Measurements from ENCODE around the gene STH.
A peak's percentile ranks its signal among the peaks of the same experiment; 100 is the strongest.
"Not testable (repeated sequence)": the region's sequence is repeated elsewhere in the genome, so short reads cannot be mapped to it uniquely, and the experiment has no call there.

Gene STH

GRCh38 chr17:45987706-45988105 lies 11.3 kb upstream of the STH start:
- DNase-seq: no peak

- DNase-seq: no peak
Observed at GRCh38 chr17:45989759-45990158, 9.3 kb upstream of the STH start.

DNA sequence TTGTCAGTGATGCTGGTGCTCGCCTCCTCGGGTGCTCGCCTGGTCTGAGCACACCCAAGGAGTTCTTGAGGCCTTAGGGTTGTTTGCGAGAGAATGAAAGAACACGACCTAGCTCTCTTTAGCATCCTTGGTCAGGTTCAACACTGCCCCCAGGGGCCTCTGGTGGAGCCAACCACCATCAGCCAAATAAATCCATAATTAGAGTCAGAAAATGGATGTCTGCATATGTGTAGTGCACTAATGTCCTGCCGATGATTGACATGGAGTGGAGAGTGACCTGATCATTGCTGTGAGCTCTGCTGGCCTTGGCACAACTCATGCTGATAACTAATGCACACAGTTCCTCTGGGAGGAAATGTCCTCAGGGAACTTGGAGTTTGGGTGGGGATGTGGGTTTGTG lies 8.2 kb upstream of the STH start:
- DNase-seq: no peak

GRCh38 chr17:45991341-45991740 lies 7.7 kb upstream of the STH start:
- DNase-seq: no peak

- no peak for DNase-seq
Observed at GRCh38 chr17:45992175-45992574, 6.9 kb upstream of the STH start.

- DNase-seq: no peak
Observed at GRCh38 chr17:45992904-45993303, 6.1 kb upstream of the STH start.

DNA sequence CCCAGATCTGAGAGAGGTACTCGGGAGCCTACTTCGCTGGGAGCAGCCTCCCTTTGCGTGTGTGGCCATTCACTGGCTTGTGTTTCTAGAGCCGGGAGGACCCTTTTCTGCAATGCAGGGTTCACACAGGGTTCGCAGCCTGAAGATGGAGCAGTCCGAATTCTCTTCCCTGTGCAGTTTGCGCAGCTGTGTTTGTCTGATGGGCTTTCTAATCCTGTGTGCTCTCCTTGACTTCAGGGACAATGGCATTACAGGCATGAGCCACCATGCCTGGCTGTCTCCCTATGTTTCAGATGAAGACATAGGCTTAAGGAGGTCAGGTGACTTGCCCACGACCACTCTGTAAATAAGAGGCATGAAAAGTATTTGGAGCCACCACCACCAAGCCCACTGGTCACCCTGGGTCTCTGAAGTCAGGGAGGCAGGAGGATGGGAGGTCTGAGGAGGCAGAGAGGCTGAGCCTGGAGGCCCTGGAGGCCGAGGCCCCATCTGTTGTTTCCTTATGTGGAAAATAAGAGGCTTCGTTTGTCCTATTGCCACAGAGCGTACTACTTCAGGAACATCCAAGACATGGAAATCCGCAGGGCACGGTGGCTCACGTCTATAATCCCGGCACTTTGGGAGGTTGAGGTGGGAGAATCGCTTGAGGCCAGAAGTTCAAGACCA lies 5.0 kb upstream of the STH start:
- DNase-seq: no peak

GRCh38 chr17:45994987-45995386 lies 4.1 kb upstream of the STH start:
- no peak for DNase-seq

DNA sequence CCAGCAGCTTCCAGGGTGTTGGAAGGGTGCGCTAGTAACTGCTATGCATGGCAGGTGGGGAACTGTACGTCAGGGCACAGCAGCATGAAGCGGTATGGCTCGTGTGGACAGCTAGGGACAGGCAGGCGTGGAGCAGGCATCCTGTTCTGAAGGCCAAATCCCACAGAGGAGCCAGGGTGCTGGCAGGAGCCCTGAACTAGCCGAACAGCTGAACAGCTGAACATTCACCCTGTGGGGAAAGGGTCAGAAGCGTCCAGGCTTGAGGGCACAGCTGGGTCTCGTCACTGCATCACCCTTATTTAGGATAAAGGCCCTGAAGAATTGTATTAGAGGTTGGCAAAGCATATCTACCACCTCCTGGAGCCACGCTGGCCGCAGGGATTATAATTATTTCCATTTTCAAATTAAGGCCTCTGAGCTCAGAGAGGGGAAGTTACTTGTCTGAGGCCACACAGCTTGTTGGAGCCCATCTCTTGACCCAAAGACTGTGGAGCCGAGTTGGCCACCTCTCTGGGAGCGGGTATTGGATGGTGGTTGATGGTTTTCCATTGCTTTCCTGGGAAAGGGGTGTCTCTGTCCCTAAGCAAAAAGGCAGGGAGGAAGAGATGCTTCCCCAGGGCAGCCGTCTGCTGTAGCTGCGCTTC lies 3.3 kb upstream of the STH start:
- DNase-seq: no peak

DNA sequence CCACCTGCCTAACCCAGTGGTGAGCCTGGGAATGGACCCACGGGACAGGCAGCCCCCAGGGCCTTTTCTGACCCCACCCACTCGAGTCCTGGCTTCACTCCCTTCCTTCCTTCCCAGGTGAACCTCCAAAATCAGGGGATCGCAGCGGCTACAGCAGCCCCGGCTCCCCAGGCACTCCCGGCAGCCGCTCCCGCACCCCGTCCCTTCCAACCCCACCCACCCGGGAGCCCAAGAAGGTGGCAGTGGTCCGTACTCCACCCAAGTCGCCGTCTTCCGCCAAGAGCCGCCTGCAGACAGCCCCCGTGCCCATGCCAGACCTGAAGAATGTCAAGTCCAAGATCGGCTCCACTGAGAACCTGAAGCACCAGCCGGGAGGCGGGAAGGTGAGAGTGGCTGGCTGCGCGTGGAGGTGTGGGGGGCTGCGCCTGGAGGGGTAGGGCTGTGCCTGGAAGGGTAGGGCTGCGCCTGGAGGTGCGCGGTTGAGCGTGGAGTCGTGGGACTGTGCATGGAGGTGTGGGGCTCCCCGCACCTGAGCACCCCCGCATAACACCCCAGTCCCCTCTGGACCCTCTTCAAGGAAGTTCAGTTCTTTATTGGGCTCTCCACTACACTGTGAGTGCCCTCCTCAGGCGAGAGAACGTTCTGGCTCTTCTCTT lies 2.6 kb upstream of the STH start:
- no peak for DNase-seq

GRCh38 chr17:45997166-45997565 lies 1.9 kb upstream of the STH start:
- no peak for DNase-seq

DNA sequence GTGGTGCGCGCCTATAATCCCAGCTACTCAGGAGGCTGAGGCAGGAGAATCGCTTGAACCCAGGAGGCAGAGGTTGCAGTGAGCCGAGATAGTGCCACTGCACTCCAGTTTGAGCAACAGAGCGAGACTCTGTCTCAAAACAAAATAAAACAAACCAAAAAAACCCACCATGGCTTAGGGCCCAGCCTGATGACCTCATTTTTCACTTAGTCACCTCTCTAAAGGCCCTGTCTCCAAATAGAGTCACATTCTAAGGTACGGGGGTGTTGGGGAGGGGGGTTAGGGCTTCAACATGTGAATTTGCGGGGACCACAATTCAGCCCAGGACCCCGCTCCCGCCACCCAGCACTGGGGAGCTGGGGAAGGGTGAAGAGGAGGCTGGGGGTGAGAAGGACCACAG lies 1.4 kb upstream of the STH start:
- DNase-seq: no peak

GRCh38 chr17:45999900-46000290 lies 845 bp downstream of the STH start:
- no peak for DNase-seq

GRCh38 chr17:46000292-46000691 lies 1.2 kb downstream of the STH start:
- DNase-seq: no peak

DNA sequence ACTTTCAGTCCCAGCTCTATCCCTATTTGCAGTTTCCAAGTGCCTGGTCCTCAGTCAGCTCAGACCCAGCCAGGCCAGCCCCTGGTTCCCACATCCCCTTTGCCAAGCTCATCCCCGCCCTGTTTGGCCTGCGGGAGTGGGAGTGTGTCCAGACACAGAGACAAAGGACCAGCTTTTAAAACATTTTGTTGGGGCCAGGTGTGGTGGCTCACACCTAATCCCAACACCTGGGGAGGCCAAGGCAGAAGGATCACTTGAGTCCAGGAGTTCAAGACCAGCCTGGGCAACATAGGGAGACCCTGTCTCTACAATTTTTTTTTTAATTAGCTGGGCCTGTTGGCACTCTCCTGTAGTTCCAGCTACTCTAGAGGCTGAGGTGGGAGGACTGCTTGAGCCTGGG lies 1.7 kb downstream of the STH start:
- DNase-seq: no peak

DNA sequence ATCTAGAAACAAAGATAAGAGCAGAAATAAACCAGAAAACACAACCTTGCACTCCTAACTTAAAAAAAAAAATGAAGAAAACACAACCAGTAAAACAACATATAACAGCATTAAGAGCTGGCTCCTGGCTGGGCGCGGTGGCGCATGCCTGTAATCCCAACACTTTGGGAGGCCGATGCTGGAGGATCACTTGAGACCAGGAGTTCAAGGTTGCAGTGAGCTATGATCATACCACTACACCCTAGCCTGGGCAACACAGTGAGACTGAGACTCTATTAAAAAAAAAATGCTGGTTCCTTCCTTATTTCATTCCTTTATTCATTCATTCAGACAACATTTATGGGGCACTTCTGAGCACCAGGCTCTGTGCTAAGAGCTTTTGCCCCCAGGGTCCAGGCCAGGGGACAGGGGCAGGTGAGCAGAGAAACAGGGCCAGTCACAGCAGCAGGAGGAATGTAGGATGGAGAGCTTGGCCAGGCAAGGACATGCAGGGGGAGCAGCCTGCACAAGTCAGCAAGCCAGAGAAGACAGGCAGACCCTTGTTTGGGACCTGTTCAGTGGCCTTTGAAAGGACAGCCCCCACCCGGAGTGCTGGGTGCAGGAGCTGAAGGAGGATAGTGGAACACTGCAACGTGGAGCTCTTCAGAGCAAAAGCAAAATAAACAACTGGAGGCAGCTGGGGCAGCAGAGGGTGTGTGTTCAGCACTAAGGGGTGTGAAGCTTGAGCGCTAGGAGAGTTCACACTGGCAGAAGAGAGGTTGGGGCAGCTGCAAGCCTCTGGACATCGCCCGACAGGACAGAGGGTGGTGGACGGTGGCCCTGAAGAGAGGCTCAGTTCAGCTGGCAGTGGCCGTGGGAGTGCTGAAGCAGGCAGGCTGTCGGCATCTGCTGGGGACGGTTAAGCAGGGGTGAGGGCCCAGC lies 2.6 kb downstream of the STH start:
- no peak for DNase-seq

GRCh38 chr17:46002311-46002972 lies 3.4 kb downstream of the STH start:
- peak; percentile 53 to 80 (median 77) for DNase-seq

- no peak for DNase-seq
Observed at GRCh38 chr17:46002973-46003316, 3.9 kb downstream of the STH start.

DNA sequence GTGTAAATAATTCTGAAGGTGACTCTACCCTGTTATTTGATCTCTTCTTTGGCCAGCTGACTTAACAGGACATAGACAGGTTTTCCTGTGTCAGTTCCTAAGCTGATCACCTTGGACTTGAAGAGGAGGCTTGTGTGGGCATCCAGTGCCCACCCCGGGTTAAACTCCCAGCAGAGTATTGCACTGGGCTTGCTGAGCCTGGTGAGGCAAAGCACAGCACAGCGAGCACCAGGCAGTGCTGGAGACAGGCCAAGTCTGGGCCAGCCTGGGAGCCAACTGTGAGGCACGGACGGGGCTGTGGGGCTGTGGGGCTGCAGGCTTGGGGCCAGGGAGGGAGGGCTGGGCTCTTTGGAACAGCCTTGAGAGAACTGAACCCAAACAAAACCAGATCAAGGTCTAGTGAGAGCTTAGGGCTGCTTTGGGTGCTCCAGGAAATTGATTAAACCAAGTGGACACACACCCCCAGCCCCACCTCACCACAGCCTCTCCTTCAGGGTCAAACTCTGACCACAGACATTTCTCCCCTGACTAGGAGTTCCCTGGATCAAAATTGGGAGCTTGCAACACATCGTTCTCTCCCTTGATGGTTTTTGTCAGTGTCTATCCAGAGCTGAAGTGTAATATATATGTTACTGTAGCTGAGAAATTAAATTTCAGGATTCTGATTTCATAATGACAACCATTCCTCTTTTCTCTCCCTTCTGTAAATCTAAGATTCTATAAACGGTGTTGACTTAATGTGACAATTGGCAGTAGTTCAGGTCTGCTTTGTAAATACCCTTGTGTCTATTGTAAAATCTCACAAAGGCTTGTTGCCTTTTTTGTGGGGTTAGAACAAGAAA lies 5.1 kb downstream of the STH start:
- DNase-seq: no peak

DNA sequence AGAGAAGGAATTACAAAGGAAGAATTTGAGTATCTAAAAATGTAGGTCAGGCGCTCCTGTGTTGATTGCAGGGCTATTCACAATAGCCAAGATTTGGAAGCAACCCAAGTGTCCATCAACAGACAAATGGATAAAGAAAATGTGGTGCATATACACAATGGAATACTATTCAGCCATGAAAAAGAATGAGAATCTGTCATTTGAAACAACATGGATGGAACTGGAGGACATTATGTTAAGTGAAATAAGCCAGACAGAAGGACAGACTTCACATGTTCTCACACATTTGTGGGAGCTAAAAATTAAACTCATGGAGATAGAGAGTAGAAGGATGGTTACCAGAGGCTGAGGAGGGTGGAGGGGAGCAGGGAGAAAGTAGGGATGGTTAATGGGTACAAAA lies 7.0 kb downstream of the STH start:
- DNase-seq: not testable (repeated sequence)

DNA sequence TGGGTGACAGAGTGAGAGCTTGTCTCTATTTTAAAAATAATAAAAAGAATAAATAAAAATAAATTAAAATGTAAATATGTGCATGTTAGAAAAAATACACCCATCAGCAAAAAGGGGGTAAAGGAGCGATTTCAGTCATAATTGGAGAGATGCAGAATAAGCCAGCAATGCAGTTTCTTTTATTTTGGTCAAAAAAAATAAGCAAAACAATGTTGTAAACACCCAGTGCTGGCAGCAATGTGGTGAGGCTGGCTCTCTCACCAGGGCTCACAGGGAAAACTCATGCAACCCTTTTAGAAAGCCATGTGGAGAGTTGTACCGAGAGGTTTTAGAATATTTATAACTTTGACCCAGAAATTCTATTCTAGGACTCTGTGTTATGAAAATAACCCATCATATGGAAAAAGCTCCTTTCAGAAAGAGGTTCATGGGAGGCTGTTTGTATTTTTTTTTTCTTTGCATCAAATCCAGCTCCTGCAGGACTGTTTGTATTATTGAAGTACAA lies 8.5 kb downstream of the STH start:
- no peak for DNase-seq

- no peak for DNase-seq
Observed at GRCh38 chr17:46008591-46008990, 9.5 kb downstream of the STH start.
